Osteoblast (primary cell): ENCODE results near the gene EEA1. TPM values are rescaled to one million over a fixed set of nuclear protein-coding genes. Genes with fewer than 3 reads are reported as not detected.
A peak's percentile ranks its signal among the peaks of the same experiment; 100 is the strongest.

ENCODE experiments used
- DNase-seq: peaks from one replicate; pipeline ENCODE4 v3.0.0; 2011; ENCODE audit warnings: low spot score, mixed read lengths; ENCODE audit not compliant: insufficient read length; ENCODE audit errors: missing footprints
- H2AFZ ChIP-seq: 2 replicates; pipeline ENCODE4 v1.6.0; 2011; ENCODE audit warnings: mild to moderate bottlenecking, low read length
- H3K27ac ChIP-seq: 2 replicates; pipeline ENCODE4 v1.5.1; 2011; ENCODE audit warnings: mild to moderate bottlenecking, low read depth, low read length, moderate library complexity
- H3K27me3 ChIP-seq: 2 replicates; pipeline ENCODE4 v1.6.0; 2012; ENCODE audit warnings: mild to moderate bottlenecking, control low read depth, inconsistent platforms, low read length, moderate library complexity; ENCODE audit not compliant: insufficient read depth
- H3K36me3 ChIP-seq: 2 replicates; pipeline ENCODE4 v1.5.1; 2011; ENCODE audit warnings: mild to moderate bottlenecking, low read length, control low read depth, moderate library complexity; ENCODE audit not compliant: insufficient read depth
- H3K4me1 ChIP-seq: 2 replicates; pipeline ENCODE4 v1.5.1; 2011; ENCODE audit warnings: mild to moderate bottlenecking, low read length, control low read depth, moderate library complexity; ENCODE audit not compliant: insufficient read depth
- H3K4me2 ChIP-seq: 2 replicates; pipeline ENCODE4 v1.6.0; 2011; ENCODE audit warnings: mild to moderate bottlenecking, low read length; ENCODE audit not compliant: insufficient read depth
- H3K4me3 ChIP-seq: fragments of 200-600 bp; sonication (generic); 3 replicates; pipeline ENCODE4 v1.5.1; 2012; ENCODE audit warnings: mild to moderate bottlenecking, low read length, inconsistent platforms; ENCODE audit not compliant: insufficient read depth
- H3K79me2 ChIP-seq: 2 replicates; pipeline ENCODE4 v1.6.0; 2012; ENCODE audit warnings: mild to moderate bottlenecking, low read length, control low read depth, inconsistent platforms; ENCODE audit not compliant: insufficient read depth
- H3K9me3 ChIP-seq: 2 replicates; pipeline ENCODE4 v1.5.1; 2011; ENCODE audit warnings: low read depth, low read length, control low read depth
- H4K20me1 ChIP-seq: 2 replicates; pipeline ENCODE4 v1.6.0; 2012; ENCODE audit warnings: mild to moderate bottlenecking, low read length, control low read depth; ENCODE audit not compliant: insufficient read depth
- total RNA-seq: library from RNA; depleted of rRNA; stranded (reverse); fragments of >200 nt; gene quantifications from 2 replicates; pipeline ENCODE4 v1.2.3, GENCODE V29; 2012
- TF ChIP-seq, protein P1 (sequence below): IDR thresholded peaks from 2 replicates; pipeline ENCODE4 v1.5.1; 2011; ENCODE audit warnings: mild to moderate bottlenecking, low read depth, low read length, moderate library complexity; ENCODE audit errors: extremely low read depth

EEA1 gene
- total RNA-seq, 1 donor: 32.9 TPM

DNA sequence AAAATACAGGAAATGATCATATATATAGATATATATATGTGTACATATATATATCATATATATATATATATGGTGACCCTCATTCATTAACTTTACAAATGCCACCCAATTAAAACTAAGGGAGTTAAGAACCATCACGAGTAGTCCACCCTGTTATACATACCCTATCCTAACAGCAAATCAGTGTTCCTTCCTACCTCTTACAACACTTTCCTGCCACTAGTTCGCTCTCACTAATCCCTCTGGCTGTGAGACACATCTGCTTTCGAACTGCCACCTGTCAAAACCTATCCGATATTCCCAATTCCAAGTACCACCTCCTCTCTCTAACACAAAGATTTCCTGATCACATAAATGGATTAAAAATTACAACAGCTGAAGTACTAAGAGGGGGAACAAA, 100.5 kb downstream of the EEA1 start:
- Histone ChIP-seq H4K20me1 (no peaks in the 10 kb centered on the region), H3K4me3 (no peak overlapping the region), H3K4me2 (no peak overlapping the region), H3K27me3 (no peaks in the 10 kb centered on the region), H3K36me3 (peaks cover 40% of the 10 kb centered on the region), H3K9me3 (no peaks in the 10 kb centered on the region), H3K27ac (no peak overlapping the region), H3K79me2 (peaks cover 3% of the 10 kb centered on the region), H3K4me1 (no peaks in the 10 kb centered on the region), H2AFZ (no peak overlapping the region)
- no peak for DNase-seq
- TF ChIP-seq, protein P1, sequence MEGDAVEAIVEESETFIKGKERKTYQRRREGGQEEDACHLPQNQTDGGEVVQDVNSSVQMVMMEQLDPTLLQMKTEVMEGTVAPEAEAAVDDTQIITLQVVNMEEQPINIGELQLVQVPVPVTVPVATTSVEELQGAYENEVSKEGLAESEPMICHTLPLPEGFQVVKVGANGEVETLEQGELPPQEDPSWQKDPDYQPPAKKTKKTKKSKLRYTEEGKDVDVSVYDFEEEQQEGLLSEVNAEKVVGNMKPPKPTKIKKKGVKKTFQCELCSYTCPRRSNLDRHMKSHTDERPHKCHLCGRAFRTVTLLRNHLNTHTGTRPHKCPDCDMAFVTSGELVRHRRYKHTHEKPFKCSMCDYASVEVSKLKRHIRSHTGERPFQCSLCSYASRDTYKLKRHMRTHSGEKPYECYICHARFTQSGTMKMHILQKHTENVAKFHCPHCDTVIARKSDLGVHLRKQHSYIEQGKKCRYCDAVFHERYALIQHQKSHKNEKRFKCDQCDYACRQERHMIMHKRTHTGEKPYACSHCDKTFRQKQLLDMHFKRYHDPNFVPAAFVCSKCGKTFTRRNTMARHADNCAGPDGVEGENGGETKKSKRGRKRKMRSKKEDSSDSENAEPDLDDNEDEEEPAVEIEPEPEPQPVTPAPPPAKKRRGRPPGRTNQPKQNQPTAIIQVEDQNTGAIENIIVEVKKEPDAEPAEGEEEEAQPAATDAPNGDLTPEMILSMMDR: no peak

DNA sequence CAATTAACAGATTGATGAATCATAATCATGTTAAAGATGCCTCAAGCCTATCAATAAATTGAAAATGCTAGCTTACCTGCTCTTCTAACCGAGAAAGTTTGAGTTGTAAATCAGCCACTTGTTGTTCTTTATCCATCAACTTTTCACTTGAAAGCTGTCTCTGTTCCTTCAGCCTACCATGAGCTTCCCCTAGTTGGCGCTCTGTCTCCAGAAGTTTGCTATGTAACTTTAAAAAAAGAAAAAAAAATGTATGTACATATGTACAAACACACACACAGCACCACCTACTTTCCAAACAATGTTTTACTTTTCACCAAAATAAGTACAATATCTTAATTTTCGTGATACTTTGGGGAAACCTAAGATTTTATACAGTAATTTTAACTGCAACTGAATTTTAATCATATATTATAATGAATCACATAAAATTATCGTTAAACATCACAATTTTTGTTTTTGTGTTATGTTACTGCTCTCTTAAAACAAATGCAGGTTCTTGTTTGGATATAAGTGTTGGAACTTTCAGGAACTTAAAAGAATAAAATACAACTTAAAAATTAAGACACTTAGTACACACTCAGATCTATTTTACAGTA, 101.2 kb downstream of the EEA1 start:
- Histone ChIP-seq H3K27ac (no peak overlapping the region), H4K20me1 (no peaks in the 10 kb centered on the region), H3K27me3 (no peaks in the 10 kb centered on the region), H3K79me2 (peaks cover 3% of the 10 kb centered on the region), H3K4me1 (no peaks in the 10 kb centered on the region), H3K9me3 (no peaks in the 10 kb centered on the region), H2AFZ (no peak overlapping the region), H3K36me3 (peaks cover 41% of the 10 kb centered on the region), H3K4me2 (no peak overlapping the region), H3K4me3 (no peak overlapping the region)
- no peak for DNase-seq
- TF ChIP-seq, protein P1: peak; percentile 88

DNA sequence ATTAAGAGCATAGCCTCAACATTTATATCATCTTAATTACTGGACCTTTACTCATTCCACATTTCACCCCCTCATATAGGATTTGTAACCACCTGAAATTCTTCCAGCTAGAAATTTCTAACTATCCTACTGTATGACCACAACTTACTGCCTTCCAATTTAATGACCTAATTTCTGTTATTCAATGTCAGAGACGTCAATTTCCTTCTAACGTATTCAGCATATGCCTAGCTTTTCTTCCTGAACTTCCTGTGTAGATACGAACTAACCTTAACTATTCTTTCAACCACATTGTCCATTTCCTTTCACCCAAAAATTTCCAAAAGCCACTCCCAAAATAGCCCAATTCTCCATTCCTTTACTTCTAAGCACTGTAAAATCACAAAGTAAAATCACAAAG, 108.0 kb downstream of the EEA1 start:
- no peak for DNase-seq

DNA sequence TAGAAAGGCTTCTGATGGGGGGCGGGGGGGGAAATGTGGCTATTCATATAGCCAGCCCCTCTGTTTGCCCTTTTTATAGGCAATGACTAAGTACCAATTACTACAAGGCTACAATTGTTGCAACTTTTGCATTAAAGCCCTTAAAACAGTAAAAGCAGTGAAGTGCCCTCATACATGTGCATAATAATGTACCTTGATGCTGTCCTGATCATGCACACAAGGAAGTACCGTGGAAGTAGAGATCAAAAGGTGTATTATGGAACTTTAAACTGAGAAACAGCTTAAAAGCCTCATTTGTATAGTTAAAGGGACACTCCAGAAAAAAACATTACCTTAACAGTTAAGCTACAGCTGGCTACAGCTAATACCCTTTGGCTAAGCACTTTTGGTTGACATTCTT, 114.5 kb downstream of the EEA1 start:
- H3K36me3 ChIP-seq: peaks cover 23% of the 10 kb centered on the region

More for the DNA sequence above, 108.0 kb downstream of the EEA1 start:
- H3K79me2 ChIP-seq: no peaks in the 10 kb centered on the region
- H3K27ac ChIP-seq: no peak overlapping the region
- H2AFZ ChIP-seq: no peak overlapping the region
- no peak overlapping the region for H3K4me3 ChIP-seq
- TF ChIP-seq, protein P1: no peak
- H3K36me3 ChIP-seq: peaks cover 29% of the 10 kb centered on the region
- no peaks in the 10 kb centered on the region for H3K4me1 ChIP-seq
- H3K9me3 ChIP-seq: no peaks in the 10 kb centered on the region
- no peaks in the 10 kb centered on the region for H3K27me3 ChIP-seq
- no peak overlapping the region for H3K4me2 ChIP-seq
- no peaks in the 10 kb centered on the region for H4K20me1 ChIP-seq

More for the DNA sequence above, 114.5 kb downstream of the EEA1 start:
- Histone ChIP-seq H3K4me3 (no peak overlapping the region), H2AFZ (no peak overlapping the region), H3K9me3 (no peaks in the 10 kb centered on the region), H3K79me2 (no peaks in the 10 kb centered on the region), H4K20me1 (no peaks in the 10 kb centered on the region), H3K4me1 (no peaks in the 10 kb centered on the region), H3K27ac (no peak overlapping the region), H3K27me3 (no peaks in the 10 kb centered on the region), H3K4me2 (no peak overlapping the region)
- DNase-seq: no peak
- TF ChIP-seq, protein P1: no peak
